Astrocyte of the spinal cord (primary cell): ENCODE measurements around the gene C6orf120.
A peak's percentile ranks its signal among the peaks of the same experiment; 100 is the strongest.

Experiments used
- DNase-seq: peaks from one replicate; pipeline ENCODE4 v3.0.0; 2011; ENCODE audit warnings: low read depth, low spot score
- H3K4me3 ChIP-seq: 2 replicates; pipeline ENCODE4 v1.5.1; 2011; ENCODE audit warnings: low read depth, mild to moderate bottlenecking, low read length, moderate library complexity
- in situ Hi-C: cut with HindIII; loops from 2 replicates; pipeline ENCODE4 v1.10.0; 2017; ENCODE audit warnings: low sequenced_read_pairs
- TF ChIP-seq, protein P1 (sequence below): IDR thresholded peaks from 2 replicates; pipeline ENCODE4 v1.5.1; 2012; ENCODE audit warnings: low read depth, mild to moderate bottlenecking, low read length, inconsistent platforms

C6orf120 gene

DNA sequence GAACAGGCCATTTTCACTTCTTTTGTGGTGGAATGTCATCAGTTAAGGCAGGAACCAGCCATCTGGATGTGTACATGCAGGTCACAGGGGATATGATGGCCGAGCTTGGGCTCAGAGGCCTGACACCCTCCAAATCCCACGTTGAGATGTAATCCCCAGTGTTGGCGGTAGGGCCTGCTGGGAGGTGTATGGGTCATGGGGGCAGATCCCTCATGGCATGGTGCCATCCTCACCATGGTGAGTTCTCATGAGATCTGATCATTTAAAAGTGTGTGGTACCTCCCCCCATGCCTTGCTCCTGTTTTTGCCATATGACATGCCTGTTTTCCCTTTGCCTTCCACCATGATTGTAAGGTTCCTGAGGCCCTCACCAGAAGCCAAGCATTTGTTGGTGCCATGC is 26.9 kb upstream of the C6orf120 start:
- TF ChIP-seq, protein P1, sequence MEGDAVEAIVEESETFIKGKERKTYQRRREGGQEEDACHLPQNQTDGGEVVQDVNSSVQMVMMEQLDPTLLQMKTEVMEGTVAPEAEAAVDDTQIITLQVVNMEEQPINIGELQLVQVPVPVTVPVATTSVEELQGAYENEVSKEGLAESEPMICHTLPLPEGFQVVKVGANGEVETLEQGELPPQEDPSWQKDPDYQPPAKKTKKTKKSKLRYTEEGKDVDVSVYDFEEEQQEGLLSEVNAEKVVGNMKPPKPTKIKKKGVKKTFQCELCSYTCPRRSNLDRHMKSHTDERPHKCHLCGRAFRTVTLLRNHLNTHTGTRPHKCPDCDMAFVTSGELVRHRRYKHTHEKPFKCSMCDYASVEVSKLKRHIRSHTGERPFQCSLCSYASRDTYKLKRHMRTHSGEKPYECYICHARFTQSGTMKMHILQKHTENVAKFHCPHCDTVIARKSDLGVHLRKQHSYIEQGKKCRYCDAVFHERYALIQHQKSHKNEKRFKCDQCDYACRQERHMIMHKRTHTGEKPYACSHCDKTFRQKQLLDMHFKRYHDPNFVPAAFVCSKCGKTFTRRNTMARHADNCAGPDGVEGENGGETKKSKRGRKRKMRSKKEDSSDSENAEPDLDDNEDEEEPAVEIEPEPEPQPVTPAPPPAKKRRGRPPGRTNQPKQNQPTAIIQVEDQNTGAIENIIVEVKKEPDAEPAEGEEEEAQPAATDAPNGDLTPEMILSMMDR = no peak
- H3K4me3 ChIP-seq = no peak overlapping the region
- no peak for DNase-seq
- in situ Hi-C loops = no loop called here

DNA sequence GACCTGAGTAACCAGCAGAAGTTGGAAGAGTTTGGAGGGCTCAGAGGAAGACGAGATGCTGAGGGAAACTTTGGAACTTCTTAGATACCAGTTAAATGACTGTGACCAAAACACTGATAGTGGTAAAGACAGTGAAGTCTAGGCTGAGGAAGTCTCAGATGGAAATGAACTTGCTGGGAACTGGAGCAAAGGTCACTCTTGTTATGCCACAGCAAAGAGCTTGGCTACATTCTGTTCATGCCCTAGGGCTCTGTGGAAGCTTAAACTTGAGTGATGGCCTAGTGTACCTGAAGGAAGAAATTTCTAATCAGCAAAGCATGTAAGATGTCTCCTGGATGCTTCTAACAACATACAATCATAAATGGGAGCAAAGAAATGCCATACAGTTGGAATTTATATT is 24.8 kb upstream of the C6orf120 start:
- TF ChIP-seq, protein P1 = no peak

DNA sequence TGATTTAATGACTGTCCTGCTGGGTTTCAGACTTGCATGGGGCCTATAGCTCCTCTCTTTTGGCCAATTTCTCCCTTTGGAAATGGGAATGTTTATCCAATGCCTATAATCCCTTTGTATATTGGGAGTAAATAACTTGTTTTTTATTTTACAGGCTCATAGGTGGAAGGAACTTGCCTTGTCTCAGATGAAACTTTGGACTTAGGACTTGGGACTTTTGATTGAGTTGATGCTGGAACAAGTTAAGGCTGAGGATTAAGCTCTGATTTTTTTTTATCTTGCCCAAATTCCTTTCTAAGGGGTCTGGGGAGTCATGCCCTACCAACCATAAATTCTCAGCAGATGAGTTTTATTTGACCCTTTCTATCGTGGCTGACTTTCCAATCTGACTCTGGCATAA is 23.6 kb upstream of the C6orf120 start:
- no peak for DNase-seq
- TF ChIP-seq, protein P1 = no peak
- in situ Hi-C loops = no loop called here
- H3K4me3 ChIP-seq = no peak overlapping the region

More for the DNA sequence above, 24.8 kb upstream of the C6orf120 start:
- in situ Hi-C loops = no loop called here
- DNase-seq = no peak
- H3K4me3 ChIP-seq = no peak overlapping the region

DNA sequence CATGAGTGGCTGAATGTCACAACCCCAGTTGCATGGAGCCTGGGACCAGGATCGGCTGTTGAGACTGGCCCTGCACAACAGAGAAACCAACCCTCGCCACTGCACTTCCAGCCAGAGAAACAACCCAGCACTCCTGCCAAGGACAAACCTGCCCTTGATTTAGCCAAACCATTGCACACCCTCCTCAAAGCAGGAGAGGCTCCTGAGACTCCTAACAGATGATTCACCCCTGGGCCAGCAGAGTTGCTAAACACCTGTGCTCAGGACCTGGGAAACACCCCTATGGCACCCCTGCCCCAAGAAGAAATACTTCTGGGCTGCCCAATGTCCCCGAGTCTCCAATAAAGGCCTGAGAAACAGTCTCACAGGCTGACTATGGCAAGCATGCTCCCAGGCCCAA is 17.9 kb upstream of the C6orf120 start:
- in situ Hi-C loops = no loop called here
- no peak for DNase-seq
- H3K4me3 ChIP-seq = no peak overlapping the region
- TF ChIP-seq, protein P1 = no peak

DNA sequence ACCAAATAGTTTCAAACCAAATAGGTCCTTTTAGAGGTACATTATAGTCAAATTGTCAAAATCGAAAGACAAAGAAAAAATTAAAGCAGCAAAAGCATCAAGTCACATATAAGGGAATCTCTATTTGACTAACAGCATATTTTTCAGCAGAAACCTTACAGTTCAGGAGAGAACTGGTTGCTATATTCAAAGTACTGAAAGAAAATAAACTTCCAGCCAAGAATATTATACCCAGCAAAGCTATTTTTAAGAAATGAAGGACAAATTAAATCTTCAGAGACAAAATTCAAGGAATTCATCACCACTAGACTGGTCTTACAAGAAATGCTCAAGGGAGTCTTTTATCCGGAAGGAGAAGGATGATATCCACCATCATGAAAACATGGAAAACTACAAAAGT is 16.1 kb upstream of the C6orf120 start:
- in situ Hi-C loops = no loop called here
- no peak for DNase-seq
- TF ChIP-seq, protein P1 = no peak
- no peak overlapping the region for H3K4me3 ChIP-seq

DNA sequence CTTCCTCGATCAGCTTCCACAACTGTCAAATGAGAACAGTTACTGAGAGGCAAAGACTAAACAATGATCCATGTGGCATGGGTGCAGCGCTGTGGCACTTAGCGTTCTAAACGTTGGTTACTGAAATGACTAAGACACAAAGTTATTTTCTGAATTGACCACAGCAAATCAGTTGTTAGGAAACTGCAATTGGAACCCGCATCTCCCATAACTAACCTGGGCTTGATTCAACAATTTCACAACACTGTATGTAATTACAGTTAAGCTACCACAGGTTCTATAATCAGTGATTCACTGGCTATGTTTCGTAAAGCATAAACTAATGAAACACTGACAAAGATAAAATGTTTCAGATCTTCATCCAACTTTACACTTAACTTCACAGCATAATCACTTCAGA is 12.6 kb upstream of the C6orf120 start:
- TF ChIP-seq, protein P1 = no peak
- in situ Hi-C loops = no loop called here
- H3K4me3 ChIP-seq = no peak overlapping the region
- DNase-seq = peak; percentile 86

DNA sequence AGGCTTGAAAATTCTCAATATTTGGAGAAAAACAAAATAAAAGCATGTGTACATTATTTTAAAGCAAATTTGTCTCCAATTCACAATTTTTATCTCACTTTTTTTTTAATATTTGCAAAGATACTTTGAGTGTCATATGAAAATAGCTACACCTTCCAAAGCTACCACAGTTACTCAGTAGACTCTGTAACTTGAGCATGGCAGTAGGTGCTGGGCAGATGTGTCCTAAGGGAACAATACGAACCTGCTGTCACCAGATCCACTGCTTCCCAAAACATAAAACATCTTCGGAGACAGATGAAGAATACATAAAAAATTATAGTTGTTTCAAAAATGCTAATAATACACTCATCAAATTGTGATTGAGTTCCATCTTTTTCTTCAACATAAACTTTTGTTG is 10.7 kb upstream of the C6orf120 start:
- in situ Hi-C loops = no loop called here
- H3K4me3 ChIP-seq = no peak overlapping the region
- DNase-seq = no peak
- TF ChIP-seq, protein P1 = no peak
